Breast epithelium (tissue), 3 donors: ENCODE measurements around the gene CRTAC1.

Experiments used
- POLR2A ChIP-seq: fragments of 450-650 bp; IDR thresholded peaks from one replicate; pipeline ENCODE4 v1.6.1; 2016; ENCODE audit warnings: antibody characterized with exemption, mild to moderate bottlenecking, moderate library complexity
- TF ChIP-seq, protein P1 (sequence below), 3 donors: fragments of 450-650 bp; IDR thresholded peaks; one replicate each; pipeline ENCODE4 v1.5.1; 2016 to 2017; ENCODE audit warnings: antibody characterized with exemption in 3 of 3, mild to moderate bottlenecking in 3 of 3, moderate library complexity in 3 of 3

DNA sequence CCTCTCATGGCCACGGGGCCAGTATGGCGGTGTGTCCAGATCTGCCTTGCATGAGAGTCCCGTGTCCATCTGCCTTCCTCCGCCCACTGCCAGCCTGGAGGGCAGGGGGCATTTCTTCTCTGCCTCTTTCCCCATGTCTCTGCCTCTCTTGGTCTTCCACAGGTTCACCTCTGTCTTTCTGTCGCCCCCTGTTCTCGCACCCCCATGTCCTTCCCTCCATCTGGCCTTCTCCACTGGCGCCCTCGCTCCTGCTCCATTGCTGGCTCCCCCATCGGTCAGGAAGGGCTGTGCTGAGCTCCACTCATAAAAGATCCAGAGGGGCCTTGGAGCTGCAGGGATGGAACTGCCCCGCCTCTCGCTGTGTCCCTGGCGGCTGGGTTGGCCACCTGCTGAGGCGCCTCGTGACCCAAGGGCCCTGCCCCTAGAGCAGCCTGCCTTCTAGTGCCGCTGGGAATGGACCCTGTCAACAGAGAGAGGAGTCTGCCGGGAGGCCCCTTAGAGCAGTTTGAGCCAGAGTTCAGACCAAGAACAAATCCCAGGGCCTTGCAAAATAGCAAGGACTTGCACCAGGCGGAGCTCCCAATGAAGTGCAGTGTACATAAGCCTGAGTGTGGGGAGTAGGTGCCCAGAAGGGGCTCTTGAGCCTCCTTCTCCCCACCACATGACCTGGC, 138.8 kb downstream of the CRTAC1 start:
- TF ChIP-seq, protein P1, sequence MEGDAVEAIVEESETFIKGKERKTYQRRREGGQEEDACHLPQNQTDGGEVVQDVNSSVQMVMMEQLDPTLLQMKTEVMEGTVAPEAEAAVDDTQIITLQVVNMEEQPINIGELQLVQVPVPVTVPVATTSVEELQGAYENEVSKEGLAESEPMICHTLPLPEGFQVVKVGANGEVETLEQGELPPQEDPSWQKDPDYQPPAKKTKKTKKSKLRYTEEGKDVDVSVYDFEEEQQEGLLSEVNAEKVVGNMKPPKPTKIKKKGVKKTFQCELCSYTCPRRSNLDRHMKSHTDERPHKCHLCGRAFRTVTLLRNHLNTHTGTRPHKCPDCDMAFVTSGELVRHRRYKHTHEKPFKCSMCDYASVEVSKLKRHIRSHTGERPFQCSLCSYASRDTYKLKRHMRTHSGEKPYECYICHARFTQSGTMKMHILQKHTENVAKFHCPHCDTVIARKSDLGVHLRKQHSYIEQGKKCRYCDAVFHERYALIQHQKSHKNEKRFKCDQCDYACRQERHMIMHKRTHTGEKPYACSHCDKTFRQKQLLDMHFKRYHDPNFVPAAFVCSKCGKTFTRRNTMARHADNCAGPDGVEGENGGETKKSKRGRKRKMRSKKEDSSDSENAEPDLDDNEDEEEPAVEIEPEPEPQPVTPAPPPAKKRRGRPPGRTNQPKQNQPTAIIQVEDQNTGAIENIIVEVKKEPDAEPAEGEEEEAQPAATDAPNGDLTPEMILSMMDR (IDR thresholded peaks at IDR 0.05), result no peak
- no peak for TF ChIP-seq POLR2A
